HepG2 (cell line): Measurements from ENCODE around the gene NBEAL1. TPM values are rescaled to one million over a fixed set of nuclear protein-coding genes. Genes with fewer than 3 reads are reported as not detected.

ENCODE experiments used
- AGO1 ChIP-seq: fragments of 200-400 bp; formaldehyde crosslinking; IDR thresholded peaks from 2 replicates; pipeline ENCODE4 v1.6.1; 2017; ENCODE audit warnings: mild to moderate bottlenecking, low read depth, low read length, moderate library complexity; ENCODE audit not compliant: poor library complexity, severe bottlenecking
- EP300 ChIP-seq, 3 experiments: sonication (generic) in 1 of 3; formaldehyde crosslinking in 1 of 3; IDR thresholded peaks; 2 replicates each; pipeline versions ENCODE4 v1.5.1 to v1.6.1; 2011 to 2020; ENCODE audit warnings: low read depth in 2 of 3, low read length in 2 of 3, borderline replicate concordance in 1 of 3, improper control_type of control experiment in 1 of 3, mild to moderate bottlenecking in 1 of 3, missing genetic modification reagents in 1 of 3, moderate library complexity in 1 of 3
- KDM5A ChIP-seq: fragments of 200-600 bp; sonication (generic); IDR thresholded peaks from 2 replicates; pipeline ENCODE4 v1.7.0; 2018; ENCODE audit warnings: antibody characterized with exemption, mild to moderate bottlenecking, low read length, borderline replicate concordance
- MED1 ChIP-seq: sonication (generic); formaldehyde crosslinking; IDR thresholded peaks from 2 replicates; pipeline ENCODE4 v1.4.0; 2020; ENCODE audit warnings: missing genetic modification reagents
- MYNN ChIP-seq: sonication (generic); formaldehyde crosslinking; IDR thresholded peaks from 2 replicates; pipeline ENCODE4 v1.4.0; 2020; ENCODE audit warnings: mild to moderate bottlenecking, low read depth, missing genetic modification reagents
- NFE2 ChIP-seq: sonication (generic); formaldehyde crosslinking; IDR thresholded peaks from 2 replicates; pipeline ENCODE4 v1.4.0; 2020; ENCODE audit warnings: missing genetic modification reagents
- NKX3-1 ChIP-seq: sonication (generic); formaldehyde crosslinking; IDR thresholded peaks from 2 replicates; pipeline ENCODE4 v1.5.0; 2020; ENCODE audit warnings: missing genetic modification reagents
- NONO ChIP-seq, 2 experiments: fragments of 450-650 bp in 1 of 2; sonication (generic) in 1 of 2; formaldehyde crosslinking in 1 of 2; IDR thresholded peaks in 1 of 2; conservative IDR thresholded peaks in 1 of 2; 2 replicates each; pipeline versions ENCODE4 v1.6.1 to v1.8.0; 2017 to 2022; ENCODE audit warnings: mild to moderate bottlenecking in 1 of 2, missing genetic modification reagents in 1 of 2, moderate library complexity in 1 of 2
- NR2F2 ChIP-seq: IDR thresholded peaks from 2 replicates; pipeline ENCODE4 v1.6.1; 2012; ENCODE audit warnings: low read depth, inconsistent platforms, borderline replicate concordance
- NR3C1 ChIP-seq: sonication (generic); formaldehyde crosslinking; IDR thresholded peaks from 2 replicates; pipeline ENCODE4 v1.4.0; 2020; ENCODE audit warnings: missing genetic modification reagents
- PPARG ChIP-seq: conservative IDR thresholded peaks from 2 replicates; pipeline ENCODE4 v1.6.1; 2016; ENCODE audit warnings: missing biosample characterization, missing genetic modification reagents
- RCOR2 ChIP-seq: IDR thresholded peaks from 2 replicates; pipeline ENCODE4 v1.6.1; 2016; ENCODE audit warnings: missing biosample characterization, missing genetic modification reagents
- SIX1 ChIP-seq: sonication (generic); formaldehyde crosslinking; IDR thresholded peaks from 2 replicates; pipeline ENCODE4 v1.4.0; 2020; ENCODE audit warnings: missing genetic modification reagents, borderline replicate concordance
- SNAPC2 ChIP-seq: sonication (generic); formaldehyde crosslinking; IDR thresholded peaks from 2 replicates; pipeline ENCODE4 v1.8.1; 2022; ENCODE audit warnings: mild to moderate bottlenecking, missing genetic modification reagents
- SRSF4 ChIP-seq: fragments of 200-400 bp; formaldehyde crosslinking; IDR thresholded peaks from one replicate; pipeline ENCODE4 v1.6.1; 2018; ENCODE audit warnings: mild to moderate bottlenecking, low read depth, low read length, moderate library complexity; ENCODE audit not compliant: poor library complexity, severe bottlenecking
- TMF1 ChIP-seq: sonication (generic); formaldehyde crosslinking; IDR thresholded peaks from 2 replicates; pipeline ENCODE4 v1.8.1; 2022; ENCODE audit warnings: low read depth, missing genetic modification reagents
- ZBTB42 ChIP-seq: sonication (generic); formaldehyde crosslinking; IDR thresholded peaks from 2 replicates; pipeline ENCODE4 v1.5.0; 2020; ENCODE audit warnings: mild to moderate bottlenecking, missing genetic modification reagents
- ZMAT3 ChIP-seq: sonication (generic); formaldehyde crosslinking; conservative IDR thresholded peaks from 2 replicates; pipeline ENCODE4 v1.7.0; 2021; ENCODE audit warnings: missing genetic modification reagents
- ZNF335 ChIP-seq: sonication (generic); formaldehyde crosslinking; IDR thresholded peaks from 2 replicates; pipeline ENCODE4 v1.4.0; 2020; ENCODE audit warnings: missing genetic modification reagents
- ZNF337 ChIP-seq: sonication (generic); formaldehyde crosslinking; IDR thresholded peaks from 2 replicates; pipeline ENCODE4 v1.5.1; 2020; ENCODE audit warnings: missing genetic modification reagents, low read depth, mild to moderate bottlenecking, borderline replicate concordance
- ZNF34 ChIP-seq: sonication (generic); formaldehyde crosslinking; IDR thresholded peaks from 2 replicates; pipeline ENCODE4 v1.4.0; 2020; ENCODE audit warnings: mild to moderate bottlenecking, missing genetic modification reagents, borderline replicate concordance
- ZNF546 ChIP-seq: sonication (generic); formaldehyde crosslinking; conservative IDR thresholded peaks from 2 replicates; pipeline ENCODE4 v1.8.1; 2023; ENCODE audit warnings: mild to moderate bottlenecking, missing genetic modification reagents
- ZNF558 ChIP-seq: sonication (generic); formaldehyde crosslinking; IDR thresholded peaks from 2 replicates; pipeline ENCODE4 v1.9.0; 2022; ENCODE audit warnings: mild to moderate bottlenecking, missing genetic modification reagents, borderline replicate concordance
- ZNF672 ChIP-seq: sonication (generic); formaldehyde crosslinking; IDR thresholded peaks from 2 replicates; pipeline ENCODE4 v1.8.1; 2022; ENCODE audit warnings: missing genetic modification reagents
- ZNF766 ChIP-seq: sonication (generic); formaldehyde crosslinking; IDR thresholded peaks from 2 replicates; pipeline ENCODE4 v1.5.0; 2020; ENCODE audit warnings: missing genetic modification reagents, borderline replicate concordance
- ZSCAN29 ChIP-seq: sonication (generic); formaldehyde crosslinking; conservative IDR thresholded peaks from 2 replicates; pipeline ENCODE4 v1.4.0; 2020; ENCODE audit warnings: mild to moderate bottlenecking, missing genetic modification reagents
- polyA plus RNA-seq, 8 experiments: library from polyadenylated mRNA; depleted of rRNA in 3 of 8; stranded (reverse) in 7 of 8; unstranded in 1 of 8; fragments of >200 nt; fragmentation: Illumina TruSeq in 4 of 8; extraction: Trizol in 4 of 8; gene quantifications; 2 replicates each; pipeline versions ENCODE4 v1.2.1 to v1.2.3, GENCODE V29; 2011 to 2016; ENCODE audit warnings: low read depth in 4 of 8, missing spikeins in 1 of 8, mixed read lengths in 1 of 8; ENCODE audit not compliant: insufficient read depth in 1 of 8
- total RNA-seq, 5 experiments: library from RNA; depleted of rRNA; stranded (reverse); fragments of >200 nt; fragmentation: Illumina TruSeq; extraction: Trizol; gene quantifications; 2 replicates each; pipeline ENCODE4 v1.2.3, GENCODE V29; 2016; ENCODE audit warnings: low read depth in 1 of 5
- TF ChIP-seq, protein P1 (sequence below): sonication (generic); formaldehyde crosslinking; IDR thresholded peaks from 2 replicates; pipeline ENCODE4 v1.8.1; 2023; ENCODE audit warnings: mild to moderate bottlenecking, missing genetic modification reagents, borderline replicate concordance
- TF ChIP-seq, protein P2 (sequence below): sonication (generic); formaldehyde crosslinking; IDR thresholded peaks from 2 replicates; pipeline ENCODE4 v1.5.0; 2020; ENCODE audit warnings: mild to moderate bottlenecking, missing genetic modification reagents

NBEAL1 gene
- total and polyA plus RNA-seq, 2 of the 13 experiments (the other 11 are each of a cell fraction or from before 2014, with no cell fraction given) = 6.4 to 15.7 TPM

DNA sequence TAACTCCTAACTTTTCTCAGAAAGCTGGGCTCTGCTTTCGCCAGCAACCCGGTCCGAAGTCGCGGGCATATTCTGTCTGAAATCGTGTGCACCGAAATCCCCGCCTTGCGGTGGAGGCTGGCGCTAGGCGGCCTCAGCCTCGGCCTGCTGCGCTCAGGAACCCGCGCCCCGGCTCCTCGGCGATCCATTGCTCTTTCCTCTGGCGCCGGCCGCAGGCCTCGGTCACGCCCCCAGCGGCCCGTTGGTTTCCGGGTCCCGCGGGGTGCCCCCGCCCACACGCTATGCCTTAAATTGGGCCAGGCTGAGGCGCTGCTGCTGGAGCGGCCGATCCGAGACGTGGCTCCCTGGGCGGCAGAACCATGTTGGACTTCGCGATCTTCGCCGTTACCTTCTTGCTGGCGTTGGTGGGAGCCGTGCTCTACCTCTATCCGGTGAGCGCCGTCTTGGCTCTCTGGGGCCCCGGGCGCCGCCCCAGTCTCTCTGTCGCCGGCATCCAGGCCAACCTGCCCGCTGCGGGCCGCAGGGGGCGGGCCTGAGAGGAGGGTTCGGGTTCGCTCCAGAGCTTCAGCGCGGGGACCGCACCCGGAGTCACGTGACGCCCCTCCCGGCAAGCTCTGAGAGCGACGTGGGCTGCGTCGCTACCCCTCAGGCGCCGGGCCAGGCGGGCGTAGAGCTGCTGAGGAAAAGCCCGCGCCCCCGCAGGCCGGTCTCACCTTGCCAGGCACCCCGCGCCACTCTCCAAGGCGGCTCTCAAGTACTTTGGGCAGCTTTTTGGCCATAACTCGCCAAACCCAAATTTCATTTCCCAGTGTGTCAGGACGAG is 224.2 kb downstream of the NBEAL1 start, which contains the start of gene CYP20A1 (continued):
- TF ChIP-seq ZSCAN29 (peak; percentile 81), ZNF766 (CRISPR knock-in tag) (peak; percentile 99), ZNF337 (0 out of 2 replicates have a peak, but pooled peaks have one; percentile 88), NR3C1 (CRISPR knock-in tag) (no peak), SNAPC2 (CRISPR knock-in tag) (no peak; the same call in 1 of the 2 replicates), NONO (IDR thresholded peaks at IDR 0.05) (no peak), NONO (CRISPR knock-in tag; conservative IDR thresholded peaks at IDR 0.05) (peak; percentile 97), ZNF672 (no peak), RCOR2 (CRISPR knock-in tag) (peak; percentile 14; the same call in 1 of the 2 replicates), NR2F2 (0 out of 2 replicates have a peak, but pooled peaks have one; percentile 9), NKX3-1 (CRISPR knock-in tag) (peak; percentile 90), TMF1 (CRISPR knock-in tag) (no peak; the same call in 1 of the 2 replicates), MED1 (peak; percentile 73), SRSF4 (no peak), NFE2 (CRISPR knock-in tag) (0 out of 2 replicates have a peak, but pooled peaks have one; percentile 19), AGO1 (no peak), ZNF335 (peak; percentile 79; the same call in 1 of the 2 replicates), ZNF546 (CRISPR knock-in tag) (peak; percentile 93), ZNF558 (peak; percentile 80; the same call in 1 of the 2 replicates), KDM5A (peak; percentile 84; the same call in 1 of the 2 replicates), ZNF34 (CRISPR knock-in tag) (no peak; the same call in 1 of the 2 replicates), ZBTB42 (CRISPR knock-in tag) (no peak; the same call in 1 of the 2 replicates), PPARG (CRISPR knock-in tag) (peak; percentile 57), MYNN (CRISPR knock-in tag) (no peak; the same call in 1 of the 2 replicates), EP300 (IDR thresholded peaks at IDR 0.05; ENCODE audit: low read depth in 2 of 2, low read length in 2 of 2) (peak; percentile 38 to 40; a peak in 2 of 4 replicates), EP300 (CRISPR knock-in tag; IDR thresholded peaks at IDR 0.05; ENCODE audit: borderline replicate concordance) (0 out of 2 replicates have a peak, but pooled peaks have one; percentile 64), SIX1 (CRISPR knock-in tag) (no peak), ZMAT3 (CRISPR knock-in tag) (peak; percentile 98)
- TF ChIP-seq, protein P1, sequence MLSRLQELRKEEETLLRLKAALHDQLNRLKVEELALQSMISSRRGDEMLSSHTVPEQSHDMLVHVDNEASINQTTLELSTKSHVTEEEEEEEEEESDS (CRISPR knock-in tag) = peak; percentile 80
- TF ChIP-seq, protein P2, sequence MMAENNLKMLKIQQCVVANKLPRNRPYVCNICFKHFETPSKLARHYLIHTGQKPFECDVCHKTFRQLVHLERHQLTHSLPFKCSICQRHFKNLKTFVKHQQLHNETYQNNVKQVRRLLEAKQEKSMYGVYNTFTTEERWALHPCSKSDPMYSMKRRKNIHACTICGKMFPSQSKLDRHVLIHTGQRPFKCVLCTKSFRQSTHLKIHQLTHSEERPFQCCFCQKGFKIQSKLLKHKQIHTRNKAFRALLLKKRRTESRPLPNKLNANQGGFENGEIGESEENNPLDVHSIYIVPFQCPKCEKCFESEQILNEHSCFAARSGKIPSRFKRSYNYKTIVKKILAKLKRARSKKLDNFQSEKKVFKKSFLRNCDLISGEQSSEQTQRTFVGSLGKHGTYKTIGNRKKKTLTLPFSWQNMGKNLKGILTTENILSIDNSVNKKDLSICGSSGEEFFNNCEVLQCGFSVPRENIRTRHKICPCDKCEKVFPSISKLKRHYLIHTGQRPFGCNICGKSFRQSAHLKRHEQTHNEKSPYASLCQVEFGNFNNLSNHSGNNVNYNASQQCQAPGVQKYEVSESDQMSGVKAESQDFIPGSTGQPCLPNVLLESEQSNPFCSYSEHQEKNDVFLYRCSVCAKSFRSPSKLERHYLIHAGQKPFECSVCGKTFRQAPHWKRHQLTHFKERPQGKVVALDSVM (CRISPR knock-in tag) = peak; percentile 99
